DMS53 treated with DMSO at 0.1 percent for 48 hours (cell line): ENCODE measurements around the gene PAK6.

ENCODE experiments used
- DNase-seq: peaks from one replicate; lab custom pipeline; 2025; ENCODE audit not compliant: unreplicated experiment; lab: John Stamatoyannopoulos, UW

PAK6 gene

DNA sequence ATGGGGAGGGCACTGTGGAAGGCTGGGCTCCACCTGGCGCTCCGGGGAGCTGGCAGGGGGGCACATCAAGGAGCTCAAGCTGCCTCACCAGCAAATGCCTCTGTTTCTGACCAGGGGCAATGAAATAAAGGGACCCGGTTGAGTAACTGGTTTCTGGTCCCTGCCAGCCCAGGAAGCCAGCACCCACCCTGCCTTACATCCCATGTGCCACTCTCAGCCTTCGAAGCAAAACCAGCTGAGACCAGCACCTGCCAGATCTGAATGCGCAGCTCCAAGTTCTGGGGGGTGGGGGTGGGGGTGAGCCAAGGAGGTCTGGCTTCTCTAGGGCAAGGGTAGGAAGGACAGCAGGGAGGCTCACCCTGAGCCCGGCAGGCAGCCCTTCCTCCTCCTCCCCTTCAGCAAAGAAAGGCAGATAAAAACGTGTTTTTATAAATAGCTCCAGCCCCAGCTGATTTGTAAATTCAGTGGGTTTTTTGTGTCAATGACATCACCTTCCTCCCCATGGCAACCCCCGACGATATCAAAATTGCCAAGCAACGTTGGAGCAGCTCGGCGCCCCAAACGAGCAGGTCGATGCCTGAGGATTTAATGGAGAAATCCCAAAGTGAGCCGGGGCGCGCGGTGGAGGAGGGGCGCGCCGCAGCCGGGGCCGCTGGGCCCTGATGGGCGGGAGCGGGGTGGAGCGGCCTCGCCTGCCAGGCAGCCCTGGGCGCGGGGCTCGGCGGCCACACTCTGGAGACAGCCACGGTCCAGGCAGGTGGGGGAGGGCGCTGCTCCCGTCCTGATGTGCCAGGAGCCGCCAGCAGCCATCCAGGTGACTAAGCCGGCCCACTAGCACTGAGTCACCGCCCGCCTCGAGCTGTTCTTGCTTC lies at the start of gene PAK6:
PAK6 (plus strand) TSS at position 532 of the 872 bp plus-strand sequence. CDS start 25,723 bp downstream, outside the sequence.
- peak; percentile 28 for DNase-seq

- no peak for DNase-seq
Observed at GRCh38 chr15:40190591-40190990, 48.3 kb upstream of the PAK6 start.

GRCh38 chr15:40192942-40193341 lies 45.9 kb upstream of the PAK6 start:
- no peak for DNase-seq

GRCh38 chr15:40197434-40197833 lies 41.4 kb upstream of the PAK6 start:
- no peak for DNase-seq

- DNase-seq: no peak
Observed at GRCh38 chr15:40198355-40199085, 40.3 kb upstream of the PAK6 start.

DNA sequence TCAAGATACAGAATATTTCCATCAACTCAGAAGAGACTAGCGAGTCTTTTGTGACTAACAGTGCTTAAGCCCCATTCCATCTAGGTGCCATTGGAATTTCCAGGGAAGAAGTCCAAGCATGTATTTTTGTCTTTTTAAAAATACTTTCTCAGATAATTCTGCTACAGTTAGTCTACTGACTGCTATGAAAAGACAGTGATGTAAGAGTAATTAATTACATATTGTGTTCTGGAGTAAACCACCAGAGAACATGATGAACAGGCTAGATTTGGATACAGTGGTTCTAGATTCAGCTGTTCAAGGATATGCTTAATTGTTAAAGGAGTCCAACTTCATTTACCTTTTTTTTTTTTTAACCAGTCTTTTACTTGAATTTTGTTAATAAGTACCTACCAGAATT lies 34.8 kb upstream of the PAK6 start:
- DNase-seq: no peak

DNA sequence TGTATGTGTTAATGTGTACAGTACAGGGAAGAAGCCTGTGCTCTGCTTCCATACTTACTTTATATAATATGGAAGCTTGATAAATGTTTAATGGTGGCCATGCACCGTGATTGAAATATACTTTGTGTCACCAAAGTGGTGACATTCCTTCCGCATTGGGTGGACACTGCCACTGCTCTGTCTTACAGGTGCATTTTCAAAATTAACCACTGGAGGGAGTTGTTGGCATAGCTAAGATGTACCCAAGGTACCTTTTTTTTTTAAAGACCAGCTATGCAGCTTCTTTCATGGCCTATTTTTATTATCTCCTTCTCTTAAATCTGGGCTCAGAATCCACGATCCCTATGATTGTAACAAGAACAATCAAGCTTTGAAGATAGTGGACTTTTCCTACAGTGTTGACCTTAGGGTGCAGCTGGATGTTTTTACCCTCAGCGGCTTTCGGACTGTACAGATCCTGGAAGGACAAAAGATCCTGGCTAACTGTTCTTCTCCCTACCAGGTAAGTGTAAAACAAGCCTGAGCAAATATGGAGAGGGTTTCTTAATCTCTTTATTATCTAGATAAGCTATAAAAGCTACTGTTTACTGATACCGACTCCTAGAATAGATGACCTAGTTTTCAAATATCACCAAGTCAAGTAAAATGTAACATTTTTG lies 21.6 kb upstream of the PAK6 start:
- DNase-seq: peak; percentile 77

GRCh38 chr15:40219801-40220200 lies 19.1 kb upstream of the PAK6 start:
- DNase-seq: no peak

DNA sequence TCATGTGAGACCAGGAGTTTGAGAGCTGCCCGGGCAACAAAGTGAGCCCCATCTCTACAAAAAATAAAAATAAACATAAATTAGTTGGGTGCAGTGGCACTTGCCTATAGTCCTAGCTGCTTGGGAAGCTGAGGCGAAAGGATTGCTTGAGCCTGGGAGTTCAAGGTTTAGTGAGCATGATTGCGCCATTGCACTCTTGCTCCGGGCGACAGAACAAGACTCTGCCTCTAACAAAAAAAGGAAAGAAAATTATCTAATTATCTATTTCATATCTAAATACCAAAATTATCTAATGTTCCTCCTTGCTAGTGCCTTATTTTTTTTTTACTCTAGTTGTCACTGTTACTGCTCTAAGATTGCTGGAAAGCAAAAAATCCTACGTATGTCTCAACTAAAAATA lies 16.7 kb upstream of the PAK6 start:
- no peak for DNase-seq

DNA sequence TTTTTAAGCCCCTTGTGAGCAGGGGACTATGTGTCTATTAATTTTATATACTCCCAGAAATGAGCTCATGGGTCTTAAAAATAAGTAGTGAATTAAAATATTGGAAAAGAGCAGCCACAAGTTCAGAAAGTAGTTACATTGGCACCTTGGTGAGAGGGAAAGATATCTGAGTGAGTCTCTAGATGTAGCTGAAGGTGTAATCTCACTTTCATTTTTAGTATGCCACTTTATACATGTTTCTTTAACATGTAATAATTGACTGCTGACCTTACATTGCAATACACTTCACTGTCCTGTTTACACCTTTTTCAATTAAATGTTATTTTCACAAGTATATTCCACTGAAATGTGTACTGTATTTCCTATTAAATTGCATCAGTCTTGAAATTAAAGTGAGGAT lies 12.1 kb upstream of the PAK6 start:
- no peak for DNase-seq

GRCh38 chr15:40229316-40229715 lies 9.5 kb upstream of the PAK6 start:
- no peak for DNase-seq

- no peak for DNase-seq
Observed at GRCh38 chr15:40229956-40230355, 8.9 kb upstream of the PAK6 start.

DNA sequence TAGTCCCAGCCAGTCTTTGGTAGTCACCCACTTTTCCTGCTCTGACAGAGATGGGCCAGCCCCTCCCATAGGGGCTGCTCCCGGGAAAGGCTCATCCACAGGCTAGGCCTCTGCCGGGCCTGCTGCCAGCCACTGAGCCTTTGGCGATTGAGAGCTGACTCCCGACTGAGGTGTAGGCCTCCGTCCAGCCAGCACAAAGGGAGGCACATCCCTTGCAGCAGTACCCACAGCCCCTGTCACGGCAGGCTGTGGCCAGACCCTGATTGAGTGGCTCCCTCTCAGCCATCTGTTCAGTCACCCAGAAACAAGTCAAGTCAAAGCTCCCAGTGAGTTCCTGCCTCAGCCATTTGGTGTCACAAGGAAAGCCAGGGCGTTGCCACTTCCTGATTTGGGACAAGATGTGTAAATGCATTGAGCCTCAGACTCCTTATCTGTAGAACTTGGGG lies 6.2 kb upstream of the PAK6 start:
- no peak for DNase-seq

DNA sequence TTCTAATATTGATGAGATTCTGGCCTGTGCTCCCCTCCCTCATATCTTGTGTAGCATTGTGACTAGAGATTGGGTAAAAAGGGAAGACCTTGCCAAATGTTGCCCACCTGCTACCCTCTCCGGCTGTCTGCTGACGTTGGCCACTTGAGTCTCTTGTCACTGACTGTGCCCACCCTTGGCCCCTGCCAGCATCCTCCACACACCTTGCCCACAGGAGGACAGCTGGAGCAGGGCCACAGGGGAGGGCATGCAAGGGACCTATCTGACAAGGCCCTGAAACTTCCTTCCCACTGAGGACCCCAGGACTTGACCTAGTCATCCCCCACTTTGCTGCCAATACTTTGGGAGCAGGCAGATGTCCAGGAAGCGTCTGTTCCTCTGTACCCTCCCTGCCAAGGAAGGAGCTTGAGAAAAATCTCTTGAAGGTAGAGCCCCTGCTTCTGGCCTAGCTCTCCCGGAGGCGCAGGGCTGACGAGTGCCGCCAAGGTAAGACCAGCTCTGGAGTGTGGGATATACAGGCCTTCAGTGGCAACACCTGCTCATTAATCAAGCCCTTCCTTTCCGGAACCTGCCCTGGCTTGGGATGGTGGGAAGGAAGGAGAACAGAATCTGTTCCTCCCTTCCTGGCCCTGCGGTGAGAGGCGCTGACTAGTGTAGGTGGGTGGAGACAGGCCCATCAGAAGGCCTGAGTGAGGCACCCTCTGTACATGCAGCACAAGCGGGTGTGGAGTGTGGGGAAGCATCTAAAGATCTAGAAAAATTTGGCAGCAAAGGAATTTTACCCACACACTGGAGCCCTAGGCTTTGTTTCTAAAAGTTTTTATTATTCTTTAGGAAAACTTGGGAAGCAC lies 4.9 kb upstream of the PAK6 start:
- DNase-seq: no peak

DNA sequence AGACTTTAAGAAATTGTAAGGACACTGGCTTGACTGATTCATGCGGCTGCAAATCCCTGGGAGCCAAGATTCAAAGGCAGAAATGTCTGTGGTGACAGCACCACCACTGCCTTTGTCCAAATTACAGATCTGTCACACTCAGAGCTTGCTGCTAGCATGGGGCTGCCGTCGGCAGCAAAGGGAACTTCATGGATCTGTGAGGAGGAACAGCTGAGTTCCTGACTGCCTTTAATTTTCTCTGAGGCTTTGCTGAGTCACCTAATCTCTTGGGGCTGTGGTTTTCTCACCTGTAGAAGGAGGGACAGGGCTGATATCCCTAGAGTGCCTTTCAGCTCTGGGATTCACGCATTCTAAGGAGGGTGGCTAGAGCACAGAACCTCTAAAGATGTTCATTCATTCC lies 4.1 kb upstream of the PAK6 start:
- DNase-seq: no peak

- no peak for DNase-seq
Observed at GRCh38 chr15:40235201-40235885, 3.5 kb upstream of the PAK6 start.

DNA sequence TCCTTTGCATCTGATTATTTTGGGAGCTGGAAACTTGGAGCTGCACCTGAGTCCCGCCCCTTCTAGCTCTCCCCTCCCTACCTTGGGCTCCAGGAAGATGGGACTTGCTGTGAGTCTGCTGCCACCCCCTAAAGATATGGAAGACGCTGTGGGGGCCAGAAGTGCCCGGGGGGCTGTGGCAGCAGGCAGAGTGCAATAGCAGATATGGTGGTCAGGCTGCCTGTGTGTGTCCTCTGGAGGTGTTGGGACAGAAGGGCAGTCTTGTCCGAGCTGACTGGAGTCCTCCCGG lies 485 bp downstream of the PAK6 start:
- no peak for DNase-seq

DNA sequence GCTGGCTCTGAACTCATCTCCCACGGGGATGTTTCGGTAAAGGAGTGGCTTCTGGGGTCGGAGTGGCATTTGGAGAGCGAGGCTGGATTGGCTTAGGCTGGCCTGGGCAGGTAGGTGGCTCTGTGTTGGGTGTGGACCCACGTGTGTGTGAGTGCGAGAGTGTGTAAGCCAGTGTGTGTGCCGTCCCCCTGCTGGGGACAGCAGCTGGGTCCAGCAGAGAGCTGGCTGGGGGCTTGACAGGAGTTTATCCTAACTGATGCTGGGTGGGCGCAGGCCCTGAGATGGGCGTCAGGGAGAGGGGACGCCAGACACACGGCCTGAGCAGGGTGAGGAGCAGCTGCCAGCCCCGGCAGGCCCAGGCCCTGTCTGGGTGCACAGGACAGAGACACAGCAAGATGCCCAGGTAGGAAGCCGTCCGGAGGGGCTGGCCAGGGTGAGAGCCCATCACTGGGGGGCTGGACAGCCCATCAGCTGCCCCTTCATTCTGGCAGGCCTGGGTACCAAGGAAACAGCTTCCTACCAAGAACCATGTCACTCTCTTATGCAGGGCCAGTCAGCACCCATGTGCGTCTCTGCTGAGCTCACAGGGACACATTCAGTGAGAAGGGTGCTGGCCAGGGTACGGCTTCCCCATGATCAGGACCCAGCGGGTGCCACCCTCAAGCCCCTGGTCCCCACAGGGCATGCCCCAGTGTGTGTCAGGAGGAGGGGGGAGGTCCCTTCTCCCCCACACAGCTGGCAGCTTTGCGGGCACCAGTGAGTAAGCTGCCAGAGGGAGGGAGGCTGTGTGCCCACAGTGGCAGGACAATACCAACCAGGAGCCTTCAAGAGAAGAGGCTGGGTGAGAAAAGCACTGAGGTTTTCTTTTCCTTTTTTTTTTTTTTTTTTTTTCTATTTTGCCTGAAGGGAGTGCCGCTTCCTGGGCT lies 1.1 kb downstream of the PAK6 start:
- DNase-seq: no peak

DNA sequence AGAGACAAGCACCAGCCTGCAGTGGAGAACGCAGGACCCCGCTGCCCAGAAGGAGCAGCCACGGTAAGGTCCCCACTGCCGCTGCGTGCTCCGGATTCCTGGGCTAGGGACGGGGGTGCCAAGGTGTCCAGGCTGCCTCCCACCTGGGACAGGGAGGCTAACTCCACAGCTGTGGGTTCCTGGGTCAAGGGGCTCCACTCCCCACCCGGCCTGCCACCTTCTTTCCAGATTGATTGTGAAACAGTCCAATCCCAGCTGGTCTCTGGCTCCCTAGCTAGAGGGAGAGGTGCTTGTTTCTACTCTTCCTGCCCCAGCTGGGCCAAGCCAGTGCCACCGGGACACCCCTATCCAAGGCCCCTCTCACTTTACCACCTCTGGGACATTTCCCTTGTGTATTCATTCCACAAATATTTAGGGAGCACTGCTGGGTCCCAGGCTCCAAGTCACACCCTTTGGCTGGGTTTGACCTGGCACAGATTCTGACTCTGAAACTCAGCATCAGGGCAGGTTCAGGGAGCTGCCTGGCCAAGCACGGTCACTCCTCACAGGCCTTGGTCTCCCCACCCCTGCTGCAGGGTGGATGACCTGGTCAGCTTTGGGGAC lies 1.9 kb downstream of the PAK6 start:
- no peak for DNase-seq
